HL-60/S4 (cell line): ENCODE results near the gene KCNH4.
"Not testable (repeated sequence)": the region's sequence is repeated elsewhere in the genome, so short reads cannot be mapped to it uniquely, and the experiment has no call there.

Experiments used
- in situ Hi-C: fragments of 300-500 bp; cut with MboI; formaldehyde crosslinking; loops from 2 replicates; pipeline ENCODE4 v1.14.3; 2022; ENCODE audit warnings: low sequenced_read_pairs

The KCNH4 gene

DNA sequence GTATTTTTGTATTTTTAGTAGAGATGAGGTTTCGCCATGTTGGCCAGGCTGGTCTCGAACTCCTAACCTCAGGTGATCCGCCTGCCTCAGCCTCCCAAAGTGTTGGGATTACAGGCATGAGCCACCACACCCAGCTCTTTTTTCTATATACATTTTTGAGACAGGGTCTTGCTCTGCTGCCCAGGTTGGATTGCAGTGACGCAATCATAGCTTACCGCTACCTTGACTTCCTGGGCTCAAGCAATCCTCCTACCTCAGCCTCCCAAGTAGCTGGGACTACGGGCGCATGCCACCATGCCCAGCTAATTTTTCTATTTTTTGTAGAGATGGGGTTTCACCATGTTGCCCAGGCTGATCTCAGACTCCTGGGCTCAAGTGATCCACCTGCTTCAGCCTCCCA lies 40.3 kb downstream of the KCNH4 start:
- in situ Hi-C loops, result not testable (repeated sequence)

GRCh38 chr17:42138749-42139492 lies 42.0 kb downstream of the KCNH4 start:
- in situ Hi-C loops, result no loop called here

- in situ Hi-C loops, result no loop called here
Observed at GRCh38 chr17:42136654-42137051, 44.3 kb downstream of the KCNH4 start.

GRCh38 chr17:42135664-42136653 lies 45.0 kb downstream of the KCNH4 start:
- in situ Hi-C loops, result no loop called here

DNA sequence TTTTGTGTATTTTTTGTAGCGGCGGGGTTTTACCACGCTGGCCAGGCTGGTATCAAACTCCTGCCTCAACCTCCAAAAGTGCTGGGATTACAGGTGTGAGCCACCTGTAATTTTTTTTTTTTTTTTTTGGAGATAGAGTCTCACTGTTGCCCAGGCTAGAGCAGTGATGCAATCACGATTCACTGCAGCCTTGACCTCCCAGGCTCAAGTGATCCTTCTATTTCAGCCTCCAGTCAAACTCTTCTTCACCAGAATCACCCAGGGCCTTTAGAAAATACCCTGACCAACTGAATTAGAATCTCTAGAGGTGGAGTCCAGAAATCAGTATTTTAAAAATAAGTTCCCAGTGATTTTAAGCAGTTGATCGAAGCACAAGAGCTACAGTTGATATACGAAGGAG lies 45.8 kb downstream of the KCNH4 start:
- in situ Hi-C loops, result no loop called here

DNA sequence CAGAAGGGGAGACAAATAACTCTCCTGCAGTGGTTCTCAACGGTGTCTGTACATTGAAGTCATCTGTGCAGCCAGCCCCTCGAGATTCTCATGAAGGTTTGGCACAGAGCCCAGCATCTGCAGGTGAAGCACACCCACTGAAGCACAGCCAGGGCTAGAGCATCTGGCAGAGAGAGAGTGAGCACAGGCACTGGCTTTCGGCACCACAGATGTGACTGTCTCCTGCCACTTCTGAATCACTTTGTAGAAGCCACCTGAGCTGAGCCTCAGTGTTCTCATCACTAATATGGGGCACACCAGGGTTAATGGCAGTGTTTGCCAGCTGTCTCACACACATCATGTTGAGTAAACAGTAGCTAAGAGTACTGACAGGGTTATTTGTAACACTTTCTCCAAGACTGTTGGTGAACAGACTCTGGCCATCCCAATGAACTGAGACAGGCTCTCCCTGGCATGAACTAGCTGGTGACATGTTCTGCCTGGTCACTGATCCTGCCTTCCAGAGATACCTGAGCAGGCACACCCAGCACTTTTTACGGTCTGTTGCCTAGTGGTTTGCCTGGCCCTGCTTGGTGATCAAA lies 47.4 kb downstream of the KCNH4 start:
- in situ Hi-C loops, result no loop called here

GRCh38 chr17:42132941-42133340 lies 48.0 kb downstream of the KCNH4 start:
- in situ Hi-C loops, result no loop called here

DNA sequence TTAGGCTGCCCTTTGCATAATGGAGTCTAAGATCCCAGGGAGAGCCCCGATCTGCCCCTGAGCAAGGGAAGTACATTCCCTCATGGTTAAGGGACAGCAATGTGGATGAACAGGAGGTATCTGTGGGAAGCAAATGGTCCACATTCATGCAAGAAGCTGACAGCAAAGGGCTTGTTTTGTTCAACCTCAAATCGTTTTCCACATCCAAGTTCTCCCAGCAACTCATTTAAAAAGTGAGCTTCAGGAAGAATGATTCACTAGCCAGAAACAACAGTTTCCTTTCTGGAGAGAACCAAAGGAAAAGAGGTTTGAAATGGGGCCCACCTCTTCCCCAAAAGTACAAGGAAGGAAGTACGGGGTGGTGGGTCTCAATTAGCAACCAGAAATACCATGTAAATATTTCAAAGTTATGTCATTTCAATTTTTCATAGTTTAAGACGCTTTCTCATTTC lies 48.9 kb downstream of the KCNH4 start:
- in situ Hi-C loops, result no loop called here

DNA sequence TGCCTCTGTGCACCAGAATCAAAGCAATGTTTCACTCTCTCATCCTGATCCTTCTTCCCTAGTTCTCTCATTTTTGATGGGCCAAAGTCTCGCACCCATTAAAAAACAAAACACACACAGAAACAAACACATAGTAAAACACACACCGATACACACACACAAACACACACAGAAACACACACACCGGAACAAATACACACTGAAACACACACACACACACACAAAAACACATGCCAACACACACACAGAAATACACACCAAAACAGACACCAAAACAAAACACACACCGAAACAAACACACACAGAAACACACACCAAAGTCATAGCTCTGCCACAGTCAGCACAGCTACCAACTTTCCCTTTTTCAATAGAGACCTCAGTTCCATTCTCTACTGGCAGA lies 49.7 kb downstream of the KCNH4 start:
- in situ Hi-C loops, result no loop called here

DNA sequence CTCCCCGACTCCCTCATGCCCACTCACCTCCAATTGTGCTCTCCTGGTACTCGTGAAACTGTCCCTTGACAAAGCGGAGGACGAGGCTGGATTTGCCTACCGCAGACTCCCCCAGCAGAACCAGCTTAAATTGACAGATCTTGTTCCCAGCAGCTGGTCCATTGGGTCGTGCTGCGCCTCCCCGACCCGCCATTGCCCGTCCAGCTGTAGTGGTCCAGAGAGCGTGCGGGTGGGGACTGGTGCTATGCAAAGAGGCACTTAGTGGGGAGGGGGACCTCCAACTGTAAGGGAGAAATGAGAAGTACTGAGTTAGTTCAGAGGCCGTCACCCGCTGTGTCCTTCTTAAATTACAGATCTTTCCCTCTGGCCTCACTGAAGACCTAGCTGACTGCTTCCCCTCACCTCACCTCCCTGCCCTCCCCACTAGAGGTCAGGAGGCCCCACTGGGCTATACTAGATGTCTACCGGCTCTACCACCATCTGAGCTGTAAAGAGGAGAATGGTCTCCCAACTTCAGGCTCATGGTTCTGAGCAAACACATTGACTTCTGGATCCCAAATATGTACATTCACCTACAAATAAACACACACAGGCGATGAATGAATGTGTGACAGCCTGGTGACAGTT lies 50.5 kb downstream of the KCNH4 start:
- in situ Hi-C loops, result no loop called here

- in situ Hi-C loops, result no loop called here
Observed at GRCh38 chr17:42129109-42129837, 51.7 kb downstream of the KCNH4 start.

GRCh38 chr17:42127414-42127813 lies 53.5 kb downstream of the KCNH4 start:
- in situ Hi-C loops, result no loop called here

DNA sequence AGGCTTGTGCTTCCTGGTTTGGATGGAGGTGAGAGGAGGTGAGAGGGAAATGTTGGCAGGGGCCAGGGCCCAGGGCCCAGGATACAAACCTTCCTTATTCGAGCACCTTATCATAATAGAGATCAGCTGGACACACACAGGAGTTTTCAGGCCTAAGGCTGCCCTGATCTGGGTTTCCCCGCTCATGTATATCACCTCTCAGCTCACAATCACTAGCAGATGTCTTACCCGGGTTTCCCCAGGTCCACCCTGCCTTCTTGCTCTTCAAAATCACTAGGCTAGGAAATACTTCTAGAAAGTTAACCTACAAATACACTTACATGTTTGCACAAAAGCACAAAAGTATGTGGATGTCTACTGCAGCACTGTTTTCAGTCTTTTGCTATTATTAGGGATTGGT lies 54.1 kb downstream of the KCNH4 start:
- in situ Hi-C loops, result no loop called here

DNA sequence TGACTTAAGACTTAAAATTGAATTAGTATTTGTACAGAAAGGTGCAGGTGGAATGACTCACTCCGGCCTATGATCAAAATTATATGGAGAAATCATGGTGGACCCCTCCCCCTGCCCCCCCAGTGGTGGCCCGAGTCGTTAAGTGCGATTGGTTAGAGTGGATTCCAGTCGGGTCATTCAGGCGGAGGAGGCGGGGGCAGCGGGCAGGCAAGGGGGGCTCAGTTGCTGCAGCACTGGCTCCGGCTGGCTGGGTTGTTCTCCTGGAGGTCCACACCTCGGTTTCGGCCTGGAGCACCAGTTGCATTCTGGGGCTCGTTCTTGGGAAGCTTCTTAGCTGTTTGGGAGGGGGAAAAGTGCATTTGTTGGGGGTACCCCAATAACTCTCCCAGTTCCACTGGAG lies 55.4 kb downstream of the KCNH4 start:
- in situ Hi-C loops, result no loop called here

GRCh38 chr17:42124256-42124655 lies 56.7 kb downstream of the KCNH4 start:
- in situ Hi-C loops, result no loop called here

- in situ Hi-C loops, result no loop called here
Observed at GRCh38 chr17:42122371-42123303, 58.3 kb downstream of the KCNH4 start, which contains the start of gene HSPB9. Gene HSPB9, plus strand, starts transcription at chr17:42122804. Its CDS starts 47 bp downstream, at chr17:42122851.

DNA sequence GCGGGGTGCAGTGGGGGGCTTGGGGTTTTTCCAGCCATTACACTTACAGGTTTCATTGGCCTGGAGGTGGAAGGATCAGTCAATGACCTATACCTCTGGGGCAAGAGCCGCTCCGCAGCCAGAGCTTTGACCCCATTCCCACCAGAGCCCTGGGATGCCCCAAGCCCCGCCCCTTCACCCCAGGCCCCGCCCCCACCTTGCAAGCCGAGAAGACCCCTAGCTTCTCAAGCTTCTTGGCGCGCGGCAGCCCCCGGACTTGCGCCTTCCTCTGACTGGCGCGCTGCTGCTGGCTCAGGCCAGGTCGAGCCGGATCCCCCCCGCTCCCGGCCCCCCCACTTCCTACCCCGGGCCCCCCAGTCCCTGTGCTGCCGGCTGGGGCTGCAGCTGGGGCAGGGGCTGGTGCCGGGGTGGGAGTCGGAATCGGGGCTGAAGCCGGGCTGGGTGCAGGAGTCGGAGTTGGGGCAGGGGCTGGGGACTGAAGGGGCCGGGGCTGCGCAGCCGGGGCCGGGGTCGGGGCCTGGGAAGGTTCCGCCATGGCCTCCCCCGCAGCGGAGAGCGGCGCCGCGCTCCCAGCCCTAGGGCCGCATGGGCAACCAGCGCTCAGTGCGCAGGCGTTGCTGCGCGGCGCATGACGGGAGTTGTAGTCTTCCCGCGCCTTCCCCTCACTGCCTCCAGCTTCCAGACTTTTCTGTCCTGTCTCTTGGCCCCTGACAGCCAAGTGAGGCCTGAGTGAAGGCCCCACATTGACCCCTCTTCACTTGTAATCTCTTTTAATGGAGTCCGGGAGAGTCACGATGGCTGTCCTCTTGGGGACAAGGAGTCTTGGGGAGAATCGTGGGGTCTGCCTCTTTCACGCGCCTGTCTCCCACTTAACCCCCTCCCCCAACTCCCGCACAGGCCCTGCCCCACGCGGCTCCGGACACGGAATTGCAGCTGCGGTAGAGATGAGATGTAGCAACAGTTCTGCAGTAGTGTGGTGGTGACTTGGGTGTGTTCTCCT lies 59.9 kb downstream of the KCNH4 start, which contains the start of gene KAT2A:
Gene KAT2A (minus strand): TSS at position 598 of the 1,000 bp plus-strand sequence. CDS start 63 bp downstream, at position 535.
- in situ Hi-C loops, result no loop called here
